ENCODE results near the gene CENPVL2. TPM values are rescaled to one million over a fixed set of nuclear protein-coding genes. Genes with fewer than 3 reads are reported as not detected.
"Not testable (repeated sequence)": the region's sequence is repeated elsewhere in the genome, so short reads cannot be mapped to it uniquely, and the experiment has no call there.

Gene CENPVL2
- total RNA-seq (not detected), polyA plus RNA-seq (not detected)
- long read RNA-seq, donor 1, result 0 reads
- long read RNA-seq, donor 2, result 0 reads
- long read RNA-seq, donor 3, result 0 reads
- long read RNA-seq, donor 4, result 0 reads
- long read RNA-seq, donor 5, result 0 reads

- WGBS, 2 donors, result no CpG with 5 or more reads among the region's 30 CpGs
- not testable (repeated sequence) for H3K9me3 ChIP-seq (ENCODE audit: control insufficient read depth in 4 of 4, insufficient read depth in 3 of 4, low read length in 3 of 4); DNase-seq; ATAC-seq (ENCODE audit: insufficient read depth, low FRiP score); H3K36me3 ChIP-seq (ENCODE audit: control insufficient read depth in 4 of 4, insufficient read depth in 4 of 4, low read length in 4 of 4); H3K9ac ChIP-seq (ENCODE audit: insufficient read depth in 1 of 2, low read length in 2 of 2); H3K27me3 ChIP-seq (ENCODE audit: control insufficient read depth in 3 of 3, insufficient read depth in 3 of 3, low read length in 2 of 3); H3K4me3 ChIP-seq; H3K4me1 ChIP-seq (ENCODE audit: control insufficient read depth in 5 of 5, insufficient read depth in 5 of 5, low read length in 5 of 5); H3K27ac ChIP-seq (ENCODE audit: low read depth in 1 of 2, low read length in 1 of 2)
Observed at GRCh38 chrX:51682720-51683062, at the start of gene CENPVL2. Gene CENPVL2 (minus strand): TSS chrX:51682831. CDS start chrX:51682831, 0 bp downstream.

DNA sequence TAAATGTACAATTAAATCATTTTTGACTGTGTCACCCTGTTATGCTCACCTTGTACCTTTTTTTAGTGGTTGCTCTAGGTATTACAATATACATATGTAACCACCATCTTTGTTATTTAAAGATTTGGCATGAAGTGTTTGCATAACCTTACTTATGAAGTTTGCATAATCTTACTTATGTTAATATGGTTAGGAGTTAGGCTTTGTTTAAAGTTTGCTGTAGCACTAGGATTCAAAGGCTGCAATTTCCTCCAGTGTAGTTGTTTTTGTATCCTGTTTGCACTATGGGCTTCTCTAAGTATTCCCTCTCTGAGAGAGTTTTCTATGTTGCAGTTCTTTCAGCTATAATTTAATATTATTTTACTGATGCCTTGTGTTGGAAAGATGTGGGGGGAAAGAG, 45.6 kb upstream of the CENPVL2 start:
- DNase-seq (no peak), ATAC-seq (ENCODE audit: insufficient read depth, low FRiP score) (no peak)
- Histone ChIP-seq H3K4me3 (no peak overlapping the region), H3K27me3 (ENCODE audit: control insufficient read depth in 3 of 3, insufficient read depth in 3 of 3, low read length in 2 of 3) (peaks cover 5 to 13% (median 6%) of the 10 kb centered on the region in 3 donors), H3K27ac (ENCODE audit: low read depth in 1 of 2, low read length in 1 of 2) (no peak overlapping the region), H3K4me1 (ENCODE audit: control insufficient read depth in 5 of 5, insufficient read depth in 5 of 5, low read length in 5 of 5) (no peaks in the 10 kb centered on the region), H3K9ac (ENCODE audit: insufficient read depth in 1 of 2, low read length in 2 of 2) (no peak overlapping the region), H3K9me3 (ENCODE audit: control insufficient read depth in 4 of 4, insufficient read depth in 3 of 4, low read length in 3 of 4) (no peaks in the 10 kb centered on the region), H3K36me3 (ENCODE audit: control insufficient read depth in 4 of 4, insufficient read depth in 4 of 4, low read length in 4 of 4) (no peaks in the 10 kb centered on the region)
- no peak for TF ChIP-seq CTCF (IDR thresholded peaks at IDR 0.05; ENCODE audit: control extremely low read depth, extremely low read depth)

DNA sequence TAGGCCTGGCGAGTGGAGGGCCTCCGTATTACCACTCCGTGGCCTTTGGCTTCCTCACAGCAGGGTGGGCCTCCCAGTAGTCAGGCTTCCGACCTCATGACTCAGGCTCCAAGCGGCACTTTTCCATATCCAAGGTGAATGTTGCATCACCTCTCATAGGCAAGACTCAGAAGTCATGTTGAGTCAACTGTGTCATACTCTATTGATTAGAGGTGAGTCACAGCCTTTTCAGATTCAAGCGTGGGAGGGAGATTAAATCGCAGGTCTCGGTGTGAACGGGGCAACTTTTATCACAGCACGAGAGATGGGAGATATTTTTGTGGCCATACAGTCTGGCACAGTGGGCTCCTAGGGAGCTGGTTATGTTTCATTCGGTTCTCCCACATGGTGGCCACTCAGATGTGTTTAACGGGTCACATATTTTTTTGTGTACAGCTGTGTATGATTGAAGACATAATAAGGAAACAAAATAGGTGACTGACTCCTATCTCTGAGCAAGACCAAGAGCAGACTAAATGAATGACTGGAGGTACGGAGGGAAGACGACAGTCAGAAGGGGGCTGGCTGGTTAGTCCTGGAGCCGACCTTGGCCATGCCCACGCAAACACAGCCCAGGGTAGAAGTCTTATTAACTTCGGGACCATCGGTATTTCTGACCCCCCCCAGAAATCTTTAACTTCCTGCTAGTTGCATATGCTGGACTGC, 30.5 kb upstream of the CENPVL2 start:
- not testable (repeated sequence) for H3K27ac ChIP-seq (ENCODE audit: low read depth in 1 of 2, low read length in 1 of 2); H3K9ac ChIP-seq (ENCODE audit: insufficient read depth in 1 of 2, low read length in 2 of 2); H3K36me3 ChIP-seq (ENCODE audit: control insufficient read depth in 4 of 4, insufficient read depth in 4 of 4, low read length in 4 of 4); H3K27me3 ChIP-seq (ENCODE audit: control insufficient read depth in 3 of 3, insufficient read depth in 3 of 3, low read length in 2 of 3); H3K4me1 ChIP-seq (ENCODE audit: control insufficient read depth in 5 of 5, insufficient read depth in 5 of 5, low read length in 5 of 5); H3K4me3 ChIP-seq; ATAC-seq (ENCODE audit: insufficient read depth, low FRiP score); H3K9me3 ChIP-seq (ENCODE audit: control insufficient read depth in 4 of 4, insufficient read depth in 3 of 4, low read length in 3 of 4); DNase-seq
- WGBS, 2 donors, result no CpG with 5 or more reads among the region's 18 CpGs

DNA sequence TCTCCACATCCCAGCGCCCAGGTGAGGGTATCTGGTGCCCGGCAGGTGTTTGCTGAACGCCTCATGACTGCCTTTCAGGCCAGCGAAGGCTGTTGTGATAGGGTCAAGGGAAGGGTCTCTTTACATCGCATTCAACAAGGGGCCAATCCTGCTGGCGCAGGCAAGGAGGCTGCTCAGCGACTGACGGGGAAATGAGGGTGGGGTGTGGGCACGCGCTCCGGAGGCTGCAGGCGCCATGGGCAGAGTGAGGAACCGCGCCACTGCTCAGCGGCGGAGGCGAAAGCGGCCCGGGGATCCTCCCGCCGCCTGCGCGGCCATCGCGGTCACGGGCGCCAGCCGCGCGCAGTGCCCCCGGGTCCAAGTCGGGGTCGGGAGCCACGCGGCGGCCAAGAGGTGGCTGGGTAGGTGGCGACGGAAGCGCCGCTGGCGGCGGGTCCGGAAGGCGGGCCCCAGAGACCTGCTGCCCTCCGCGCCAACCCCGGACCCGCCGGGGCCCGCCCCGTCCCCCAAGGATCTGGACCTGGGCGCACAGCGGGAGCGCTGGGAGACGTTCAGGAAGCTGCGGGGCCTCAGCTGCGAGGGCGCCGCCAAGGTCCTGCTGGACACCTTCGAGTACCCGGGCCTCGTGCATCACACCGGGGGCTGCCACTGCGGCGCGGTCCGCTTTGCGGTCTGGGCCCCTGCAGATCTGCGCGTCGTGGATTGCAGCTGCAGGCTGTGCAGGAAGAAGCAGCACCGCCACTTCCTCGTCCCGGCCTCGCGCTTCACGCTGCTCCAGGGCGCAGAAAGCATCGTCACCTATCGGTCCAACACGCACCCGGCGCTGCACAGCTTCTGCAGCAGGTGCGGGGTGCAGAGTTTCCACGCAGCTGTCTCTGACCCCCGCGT, 27.9 kb upstream of the CENPVL2 start, which contains the start of gene CENPVL1:
Gene CENPVL1 (plus strand): TSS at position 236 of the 888 bp plus-strand sequence. CDS start 0 bp downstream, at position 236.
- not testable (repeated sequence) for H3K9ac ChIP-seq (ENCODE audit: insufficient read depth in 1 of 2, low read length in 2 of 2); DNase-seq; H3K36me3 ChIP-seq (ENCODE audit: control insufficient read depth in 4 of 4, insufficient read depth in 4 of 4, low read length in 4 of 4); H3K9me3 ChIP-seq (ENCODE audit: control insufficient read depth in 4 of 4, insufficient read depth in 3 of 4, low read length in 3 of 4); H3K4me1 ChIP-seq (ENCODE audit: control insufficient read depth in 5 of 5, insufficient read depth in 5 of 5, low read length in 5 of 5); ATAC-seq (ENCODE audit: insufficient read depth, low FRiP score); H3K27me3 ChIP-seq (ENCODE audit: control insufficient read depth in 3 of 3, insufficient read depth in 3 of 3, low read length in 2 of 3); H3K4me3 ChIP-seq; H3K27ac ChIP-seq (ENCODE audit: low read depth in 1 of 2, low read length in 1 of 2)
- WGBS, 2 donors, result no CpG with 5 or more reads among the region's 87 CpGs
